H9 (cell line): ENCODE measurements around the gene SEMA3E. TPM values are rescaled to one million over a fixed set of nuclear protein-coding genes. Genes with fewer than 3 reads are reported as not detected.
"Not testable (repeated sequence)": the region's sequence is repeated elsewhere in the genome, so short reads cannot be mapped to it uniquely, and the experiment has no call there.

Source experiments
- DNase-seq: peaks from one replicate; pipeline ENCODE4 v3.0.0-alpha.2; 2017
- H2AFZ ChIP-seq: one replicate; pipeline ENCODE4 v1.6.1; 2013; ENCODE audit warnings: mild to moderate bottlenecking, low read length, control low read depth, moderate library complexity
- H2AK5ac ChIP-seq: 2 replicates; pipeline ENCODE4 v1.6.1; 2013; ENCODE audit warnings: low read length, control low read depth, mixed read lengths; ENCODE audit not compliant: insufficient read length
- H2BK120ac ChIP-seq: one replicate; pipeline ENCODE4 v1.6.1; 2013; ENCODE audit warnings: low read depth, mild to moderate bottlenecking, low read length, control low read depth, inconsistent platforms; ENCODE audit not compliant: poor library complexity, severe bottlenecking
- H2BK12ac ChIP-seq: 2 replicates; pipeline ENCODE4 v1.6.1; 2013; ENCODE audit warnings: low read length, control low read depth, mixed read lengths, low read depth; ENCODE audit not compliant: insufficient read length
- H2BK15ac ChIP-seq: 2 replicates; pipeline ENCODE4 v1.6.1; 2013; ENCODE audit warnings: low read depth, low read length, control low read depth
- H2BK20ac ChIP-seq: one replicate; pipeline ENCODE4 v1.6.1; 2013; ENCODE audit warnings: low read depth, mild to moderate bottlenecking, low read length, control low read depth, inconsistent platforms; ENCODE audit not compliant: poor library complexity, severe bottlenecking
- H2BK5ac ChIP-seq: 2 replicates; pipeline ENCODE4 v1.6.1; 2013; ENCODE audit warnings: low read length, control low read depth, mixed read lengths; ENCODE audit not compliant: insufficient read length
- H3K14ac ChIP-seq: 2 replicates; pipeline ENCODE4 v1.6.1; 2013; ENCODE audit warnings: low read length, control low read depth; ENCODE audit not compliant: insufficient read depth
- H3K18ac ChIP-seq: 2 replicates; pipeline ENCODE4 v1.6.1; 2013; ENCODE audit warnings: low read depth, mild to moderate bottlenecking, mixed read lengths, low read length, control low read depth; ENCODE audit not compliant: insufficient read length
- H3K23ac ChIP-seq: 2 replicates; pipeline ENCODE4 v1.6.1; 2013; ENCODE audit warnings: low read length, control low read depth, mixed read lengths, low read depth; ENCODE audit not compliant: insufficient read length
- H3K23me2 ChIP-seq: 2 replicates; pipeline ENCODE4 v1.6.1; 2013; ENCODE audit warnings: low read depth, mild to moderate bottlenecking, mixed read lengths, low read length, control low read depth; ENCODE audit not compliant: insufficient read length, poor library complexity, severe bottlenecking
- H3K27ac ChIP-seq: 2 replicates; pipeline ENCODE4 v1.5.1; 2013; ENCODE audit warnings: low read length, control low read depth, mixed read lengths, low read depth; ENCODE audit not compliant: insufficient read length
- H3K27me3 ChIP-seq: 2 replicates; pipeline ENCODE4 v1.6.1; 2013; ENCODE audit warnings: low read length, control low read depth, inconsistent platforms; ENCODE audit not compliant: insufficient read depth
- H3K4ac ChIP-seq: 2 replicates; pipeline ENCODE4 v1.6.1; 2013; ENCODE audit warnings: low read depth, mild to moderate bottlenecking, control low read depth, inconsistent platforms, low read length, moderate library complexity
- H3K4me1 ChIP-seq: 2 replicates; pipeline ENCODE4 v1.6.1; 2013; ENCODE audit warnings: low read length, control low read depth, inconsistent platforms; ENCODE audit not compliant: insufficient read depth
- H3K4me2 ChIP-seq: 2 replicates; pipeline ENCODE4 v1.6.1; 2013; ENCODE audit warnings: low read length, control low read depth, mixed read lengths; ENCODE audit not compliant: insufficient read length, insufficient read depth
- H3K56ac ChIP-seq: 2 replicates; pipeline ENCODE4 v1.6.1; 2013; ENCODE audit warnings: low read depth, mild to moderate bottlenecking, mixed read lengths, low read length, control low read depth; ENCODE audit not compliant: insufficient read length
- H3K79me1 ChIP-seq: 2 replicates; pipeline ENCODE4 v1.6.1; 2013; ENCODE audit warnings: low read depth, mild to moderate bottlenecking, moderate library complexity, low read length, control low read depth, inconsistent platforms; ENCODE audit not compliant: insufficient read depth, poor library complexity, severe bottlenecking
- H3K79me2 ChIP-seq: 2 replicates; pipeline ENCODE4 v1.6.1; 2013; ENCODE audit warnings: low read length, control low read depth, inconsistent platforms; ENCODE audit not compliant: insufficient read depth
- H3K9ac ChIP-seq: 2 replicates; pipeline ENCODE4 v1.6.1; 2013; ENCODE audit warnings: low read length, control low read depth, mixed read lengths; ENCODE audit not compliant: insufficient read length; ENCODE audit errors: extremely low read depth
- H3K9me3 ChIP-seq: one replicate; pipeline ENCODE4 v1.6.1; 2013; ENCODE audit warnings: low read depth, low read length, inconsistent platforms; ENCODE audit not compliant: control insufficient read depth
- H3T11ph ChIP-seq: one replicate; pipeline ENCODE4 v1.6.1; 2013; ENCODE audit warnings: mild to moderate bottlenecking, low read length, control low read depth, inconsistent platforms
- H4K20me1 ChIP-seq: one replicate; pipeline ENCODE4 v1.6.1; 2013; ENCODE audit not compliant: control insufficient read depth, insufficient read length, insufficient read depth
- H4K5ac ChIP-seq: 2 replicates; pipeline ENCODE4 v1.6.1; 2013; ENCODE audit warnings: low read depth, mild to moderate bottlenecking, mixed read lengths, low read length, control low read depth; ENCODE audit not compliant: insufficient read length
- H4K8ac ChIP-seq: replicated peaks from 2 replicates; pipeline ENCODE4 v1.6.1; 2013; ENCODE audit warnings: low read length, control low read depth, mixed read lengths, low read depth; ENCODE audit not compliant: insufficient read length
- H4K91ac ChIP-seq: 2 replicates; pipeline ENCODE4 v1.6.1; 2013; ENCODE audit warnings: low read depth, mild to moderate bottlenecking, moderate library complexity, mixed read lengths, low read length, control low read depth; ENCODE audit not compliant: insufficient read length
- H3K27ac Mint-ChIP-seq, 3 experiments: 2 replicates in 2 of 3; 3 replicates in 1 of 3; pipeline ENCODE4 v1.8.0; 2020 to 2021; ENCODE audit warnings: mixed read lengths in 3 of 3, mild to moderate bottlenecking in 1 of 3, moderate library complexity in 1 of 3
- H3K27me3 Mint-ChIP-seq: 2 replicates; pipeline ENCODE4 v1.8.0; 2021; ENCODE audit warnings: low read depth, mild to moderate bottlenecking, moderate library complexity, mixed read lengths
- H3K36me3 Mint-ChIP-seq, 3 experiments: 2 replicates in 2 of 3; 3 replicates in 1 of 3; pipeline ENCODE4 v1.8.0; 2020 to 2021; ENCODE audit warnings: low read depth in 3 of 3, mixed read lengths in 3 of 3; ENCODE audit not compliant: insufficient read depth in 1 of 3
- H3K4me1 Mint-ChIP-seq, 2 experiments: 2 replicates each; pipeline ENCODE4 v1.8.0; 2020; ENCODE audit warnings: mixed read lengths in 2 of 2
- H3K4me3 Mint-ChIP-seq, 2 experiments: 2 replicates in 1 of 2; 3 replicates in 1 of 2; pipeline ENCODE4 v1.8.0; 2020 to 2021; ENCODE audit warnings: mild to moderate bottlenecking in 2 of 2, mixed read lengths in 2 of 2, moderate library complexity in 1 of 2
- H3K9me3 Mint-ChIP-seq, 2 experiments: 2 replicates in 1 of 2; 3 replicates in 1 of 2; pipeline ENCODE4 v1.8.0; 2020; ENCODE audit warnings: mild to moderate bottlenecking in 2 of 2, mixed read lengths in 2 of 2, moderate library complexity in 1 of 2
- CTCF ChIP-seq: fragments of 200-600 bp; sonication (generic); conservative IDR thresholded peaks from 3 replicates; pipeline ENCODE4 v1.8.0; 2021; ENCODE audit warnings: antibody characterized with exemption, mild to moderate bottlenecking
- WGBS: extraction: QIAGEN DNeasy Blood & Tissue Kit; methylation state at CpG from one replicate; pipeline ENCODE4 v1.1.7; 2013; ENCODE audit warnings: missing lambda C conversion rate, low lambda C conversion rate, mixed read lengths; ENCODE audit not compliant: insufficient read length; ENCODE audit errors: extremely low coverage; 5-methylcytosine and 5-hydroxymethylcytosine counted together
- total RNA-seq: library from RNA; stranded (reverse); gene quantifications from 2 replicates; pipeline ENCODE4 v1.2.1, GENCODE V29; 2021

Gene SEMA3E
- total RNA-seq, 1 experiment from 2014 or later: 0.39 TPM

DNA sequence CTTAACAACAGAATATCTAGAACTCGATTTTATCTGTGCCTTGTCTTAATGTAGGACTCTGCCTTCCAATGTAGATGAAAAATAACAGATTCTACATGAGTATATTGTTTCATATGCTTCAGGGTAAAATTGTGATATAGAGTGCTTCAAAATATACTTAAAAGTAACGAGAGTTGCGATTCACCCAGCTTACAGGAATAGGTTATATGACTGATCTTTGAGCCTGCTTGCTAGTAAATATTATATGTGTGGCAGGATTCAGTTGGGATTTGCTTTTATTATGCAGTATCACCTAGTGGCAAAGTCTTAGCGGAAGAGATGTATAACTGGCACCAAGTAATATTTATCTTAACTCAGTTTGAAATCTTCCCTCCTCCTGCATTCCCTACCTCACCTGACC, 183.3 kb downstream of the SEMA3E start:
- H4K91ac ChIP-seq: no peak overlapping the region
- H3K4me2 ChIP-seq: peak overlapping the region; percentile 43
- Mint-ChIP-seq H3K36me3 (peaks cover 51 to 65% (median 55%) of the 10 kb centered on the region in 3 experiments), H3K4me1 (peaks cover 50 to 63% of the 10 kb centered on the region in 2 experiments), H3K27me3 (no peaks in the 10 kb centered on the region), H3K9me3 (peaks cover 10 to 14% of the 10 kb centered on the region in 2 experiments), H3K4me3 (peak overlapping the region; percentile 75 to 88), H3K27ac (peak overlapping the region in 2 of 3 experiments; percentile 94 to 100; a peak in 3 of 7 replicates)
- H3K4ac ChIP-seq: no peak overlapping the region
- no peak overlapping the region for H4K5ac ChIP-seq
- H2BK15ac ChIP-seq: no peak overlapping the region
- no peak overlapping the region for H3K14ac ChIP-seq
- 0 out of 2 replicates have a peak, but pooled peaks cover 2% of the 10 kb centered on the region for H3K4me1 ChIP-seq
- no peaks in the 10 kb centered on the region for H3K9me3 ChIP-seq
- H3K23ac ChIP-seq: no peak overlapping the region
- H4K8ac ChIP-seq: no peak overlapping the region
- no peaks in the 10 kb centered on the region for H4K20me1 ChIP-seq
- WGBS: no CpG with 5 or more reads among the region's 4 CpGs
- peaks cover 5% of the 10 kb centered on the region; the same call in 1 of the 2 replicates for H3K79me2 ChIP-seq
- H3K9ac ChIP-seq: peak overlapping the region; percentile 4
- H3K18ac ChIP-seq: no peak overlapping the region
- H2BK12ac ChIP-seq: no peak overlapping the region
- H3T11ph ChIP-seq: no peak overlapping the region
- H3K27ac ChIP-seq: peak overlapping the region; percentile 86
- no peaks in the 10 kb centered on the region for H3K27me3 ChIP-seq
- DNase-seq: no peak
- H2AFZ ChIP-seq: no peak overlapping the region
- H2BK20ac ChIP-seq: no peak overlapping the region
- no peak for TF ChIP-seq CTCF
- no peak overlapping the region for H2BK120ac ChIP-seq
- no peak overlapping the region for H3K56ac ChIP-seq
- no peaks in the 10 kb centered on the region for H3K79me1 ChIP-seq
- no peak overlapping the region for H2BK5ac ChIP-seq
- no peaks in the 10 kb centered on the region for H3K23me2 ChIP-seq
- no peak overlapping the region for H2AK5ac ChIP-seq

DNA sequence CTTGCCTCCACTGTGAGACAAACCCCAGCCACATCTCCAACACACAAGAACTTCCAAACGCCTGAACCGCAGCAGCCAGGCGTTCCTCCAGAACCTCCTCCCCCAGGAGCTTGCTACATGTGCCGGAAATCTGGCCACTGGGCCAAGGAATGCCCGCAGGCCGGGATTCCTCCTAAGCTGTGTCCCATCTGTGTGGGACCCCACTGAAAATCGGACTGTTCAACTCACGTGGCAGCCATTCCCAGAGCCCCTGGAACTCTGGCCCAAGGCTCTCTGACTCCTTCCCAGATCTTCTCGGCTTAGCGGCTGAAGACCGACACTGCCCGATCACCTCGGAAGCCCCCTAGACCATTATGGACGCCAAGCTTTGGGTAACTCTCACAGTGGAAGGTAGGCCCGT, 187.1 kb downstream of the SEMA3E start:
- H3K79me2 ChIP-seq: peaks cover 10% of the 10 kb centered on the region; the same call in 1 of the 2 replicates
- not testable (repeated sequence) for DNase-seq, H3K27ac ChIP-seq, H3K27me3 ChIP-seq, H3K4ac ChIP-seq, H2BK20ac ChIP-seq, H3K4me1 ChIP-seq, H4K5ac ChIP-seq, H3K9me3 ChIP-seq, H2BK120ac ChIP-seq, H4K8ac ChIP-seq, H2AFZ ChIP-seq, H3T11ph ChIP-seq, H2BK12ac ChIP-seq, H2BK15ac ChIP-seq, H4K91ac ChIP-seq, H2AK5ac ChIP-seq, H4K20me1 ChIP-seq, H2BK5ac ChIP-seq, H3K23me2 ChIP-seq, H3K14ac ChIP-seq, H3K56ac ChIP-seq, H3K79me1 ChIP-seq, H3K18ac ChIP-seq, H3K23ac ChIP-seq, H3K27me3 Mint-ChIP-seq
- Mint-ChIP-seq H3K4me1 (peaks cover 45 to 59% of the 10 kb centered on the region in 2 experiments), H3K4me3 (peak overlapping the region; percentile 97 to 98), H3K9me3 (peaks cover 10 to 16% of the 10 kb centered on the region in 2 experiments), H3K36me3 (peaks cover 61 to 67% (median 64%) of the 10 kb centered on the region in 3 experiments), H3K27ac (peak overlapping the region; percentile 97 to 99 (median 97))
- H3K4me2 ChIP-seq: peak overlapping the region; percentile 33
- peak overlapping the region; percentile 78 for H3K9ac ChIP-seq
- WGBS: no CpG with 5 or more reads among the region's 15 CpGs
